RPMI8226 (cell line): Measurements from ENCODE around the gene PPP3CA.
"Not testable (repeated sequence)": the region's sequence is repeated elsewhere in the genome, so short reads cannot be mapped to it uniquely, and the experiment has no call there.

Experiments
- DNase-seq: peaks from one replicate; pipeline ENCODE4 v3.0.0-alpha.2; 2015

Gene PPP3CA

GRCh38 chr4:101135371-101136010, 211.8 kb downstream of the PPP3CA start:
- no peak for DNase-seq

GRCh38 chr4:101131058-101131457, 216.3 kb downstream of the PPP3CA start:
- not testable (repeated sequence) for DNase-seq

- not testable (repeated sequence) for DNase-seq
Measured at GRCh38 chr4:101128898-101129297, 218.4 kb downstream of the PPP3CA start.

GRCh38 chr4:101128473-101128872, 218.9 kb downstream of the PPP3CA start:
- DNase-seq: no peak

- DNase-seq: no peak
Measured at GRCh38 chr4:101127176-101127790, 220.0 kb downstream of the PPP3CA start.

- DNase-seq: no peak
Measured at GRCh38 chr4:101126059-101126458, 221.3 kb downstream of the PPP3CA start.

- no peak for DNase-seq
Measured at GRCh38 chr4:101125045-101125942, 222.0 kb downstream of the PPP3CA start.

GRCh38 chr4:101123231-101123630, 224.1 kb downstream of the PPP3CA start:
- DNase-seq: no peak

GRCh38 chr4:101122019-101122418, 225.3 kb downstream of the PPP3CA start:
- no peak for DNase-seq

GRCh38 chr4:101119141-101119540, 228.2 kb downstream of the PPP3CA start:
- no peak for DNase-seq

GRCh38 chr4:101118617-101119016, 228.7 kb downstream of the PPP3CA start:
- no peak for DNase-seq

- no peak for DNase-seq
Measured at GRCh38 chr4:101115887-101116286, 231.4 kb downstream of the PPP3CA start.

GRCh38 chr4:101114936-101115372, 232.4 kb downstream of the PPP3CA start:
- no peak for DNase-seq

- no peak for DNase-seq
Measured at GRCh38 chr4:101104312-101105052, 242.8 kb downstream of the PPP3CA start.

GRCh38 chr4:101103381-101104142, 243.8 kb downstream of the PPP3CA start:
- DNase-seq: peak; percentile 28

- peak; percentile 8 for DNase-seq
Measured at GRCh38 chr4:101102114-101102742, 245.1 kb downstream of the PPP3CA start.

GRCh38 chr4:101101072-101101471, 246.3 kb downstream of the PPP3CA start:
- no peak for DNase-seq

- no peak for DNase-seq
Measured at GRCh38 chr4:101098666-101099400, 248.5 kb downstream of the PPP3CA start.

GRCh38 chr4:101092609-101093008, 254.7 kb downstream of the PPP3CA start:
- DNase-seq: not testable (repeated sequence)

- no peak for DNase-seq
Measured at GRCh38 chr4:101089168-101089567, 258.2 kb downstream of the PPP3CA start.
